Ascending aorta (tissue), 2 donors: ENCODE data around the gene BANP. TPM values are rescaled to one million over a fixed set of nuclear protein-coding genes. Genes with fewer than 3 reads are reported as not detected.
"Not testable (repeated sequence)": the region's sequence is repeated elsewhere in the genome, so short reads cannot be mapped to it uniquely, and the experiment has no call there.

Experiments used
- DNase-seq, 2 donors: peaks; one replicate each; pipeline ENCODE4 v3.0.0-alpha.2; 2019; ENCODE audit warnings: low spot score in 2 of 2
- H3K27ac ChIP-seq, 2 donors: fragments of 200-600 bp; sonication (generic); one replicate each; pipeline ENCODE4 v1.5.1; 2016 to 2017; ENCODE audit warnings: mild to moderate bottlenecking in 1 of 2
- H3K27me3 ChIP-seq: fragments of 200-600 bp; sonication (generic); one replicate; pipeline ENCODE4 v1.5.1; 2017
- H3K36me3 ChIP-seq, 2 donors: fragments of 200-600 bp; sonication (generic); one replicate each; pipeline ENCODE4 v1.5.1; 2016
- H3K4me1 ChIP-seq, 2 donors: fragments of 200-600 bp; sonication (generic); one replicate each; pipeline ENCODE4 v1.5.1; 2016 to 2017; ENCODE audit warnings: mild to moderate bottlenecking in 1 of 2
- H3K4me3 ChIP-seq, 2 donors: fragments of 200-600 bp; sonication (generic); one replicate each; pipeline ENCODE4 v1.5.1; 2016 to 2017; ENCODE audit warnings: mild to moderate bottlenecking in 1 of 2
- H3K9me3 ChIP-seq, 2 donors: fragments of 200-600 bp; sonication (generic); one replicate each; pipeline ENCODE4 v1.5.1; 2016
- CTCF ChIP-seq, 3 experiments: fragments of 200-600 bp in 2 of 3; fragments of 450-650 bp in 1 of 3; sonication (generic) in 2 of 3; IDR thresholded peaks; one replicate each; pipeline ENCODE4 v1.5.1; 2016 to 2019; ENCODE audit warnings: antibody characterized with exemption in 3 of 3, mild to moderate bottlenecking in 1 of 3, moderate library complexity in 1 of 3
- intact Hi-C: fragments of 100-400 bp; cut with DNase I; formaldehyde crosslinking; loops from one replicate; pipeline ENCODE4 v1.15.1; 2023
- total RNA-seq: library from RNA; depleted of rRNA; stranded (reverse); fragments of >200 nt; gene quantifications from one replicate; pipeline ENCODE4 v1.1.0, GENCODE V29; 2016

Gene BANP
- total RNA-seq, 1 donor from 2014 or later: 23.4 TPM

- peaks cover 13 to 26% of the 10 kb centered on the region in 2 donors for H3K36me3 ChIP-seq
- TF ChIP-seq CTCF (IDR thresholded peaks at IDR 0.05): no peak
- peak in 1 of 2 donors; percentile 55 for DNase-seq
- no peaks in the 10 kb centered on the region for H3K9me3 ChIP-seq
- no peak overlapping the region for H3K27ac ChIP-seq
- intact Hi-C loops: loop anchor here (10.0 kb wide), 2 partner anchors 452 to 582 kb away; no protein-coding TSS in a partner anchor
- no peak overlapping the region for H3K4me3 ChIP-seq
- no peaks in the 10 kb centered on the region for H3K27me3 ChIP-seq
- H3K4me1 ChIP-seq: no peaks in the 10 kb centered on the region
These were observed 31.4 kb downstream of the BANP start for GRCh38 chr16:87982581-87983041.

GRCh38 chr16:87983072-87983736 lies 32.0 kb downstream of the BANP start:
- not testable (repeated sequence) for H3K9me3 ChIP-seq, H3K27me3 ChIP-seq, H3K4me1 ChIP-seq, H3K4me3 ChIP-seq, H3K27ac ChIP-seq
- intact Hi-C loops: loop anchor here (10.0 kb wide), 2 partner anchors 452 to 582 kb away; no protein-coding TSS in a partner anchor
- TF ChIP-seq CTCF (IDR thresholded peaks at IDR 0.05): peak in 1 of 3 experiments; percentile 41
- peak in 1 of 2 donors; percentile 46 for DNase-seq
- peaks cover 13 to 26% of the 10 kb centered on the region in 2 donors for H3K36me3 ChIP-seq

- peaks cover 17 to 26% of the 10 kb centered on the region in 2 donors for H3K36me3 ChIP-seq
- H3K4me3 ChIP-seq, H3K9me3 ChIP-seq, H3K27me3 ChIP-seq, H3K27ac ChIP-seq, H3K4me1 ChIP-seq: not testable (repeated sequence)
- intact Hi-C loops: loop anchor here (10.0 kb wide), 2 partner anchors 451 to 581 kb away; no protein-coding TSS in a partner anchor
- peak in 1 of 2 donors; percentile 38 for DNase-seq
These were observed 32.5 kb downstream of the BANP start for GRCh38 chr16:87983737-87984097.

- not testable (repeated sequence) for H3K9me3 ChIP-seq, H3K4me3 ChIP-seq, H3K4me1 ChIP-seq, H3K27me3 ChIP-seq, H3K27ac ChIP-seq
- peaks cover 17 to 26% of the 10 kb centered on the region in 2 donors for H3K36me3 ChIP-seq
- DNase-seq: peak in 1 of 2 donors; percentile 33
- intact Hi-C loops: loop anchor here (10.0 kb wide), 2 partner anchors 451 to 581 kb away; no protein-coding TSS in a partner anchor
These were observed 32.9 kb downstream of the BANP start for GRCh38 chr16:87984180-87984579.

GRCh38 chr16:87984632-87985267 lies 33.5 kb downstream of the BANP start:
- H3K27me3 ChIP-seq: no peaks in the 10 kb centered on the region
- H3K36me3 ChIP-seq: peaks cover 17 to 26% of the 10 kb centered on the region in 2 donors
- H3K4me1 ChIP-seq: no peaks in the 10 kb centered on the region
- no peak overlapping the region for H3K27ac ChIP-seq
- peak in 1 of 2 donors; percentile 52 for DNase-seq
- intact Hi-C loops: loop anchor here (10.0 kb wide), 2 partner anchors 450 to 580 kb away; no protein-coding TSS in a partner anchor
- H3K9me3 ChIP-seq: no peaks in the 10 kb centered on the region
- TF ChIP-seq CTCF (IDR thresholded peaks at IDR 0.05): no peak
- H3K4me3 ChIP-seq: no peak overlapping the region

- H3K27me3 ChIP-seq, H3K27ac ChIP-seq, H3K4me1 ChIP-seq, H3K4me3 ChIP-seq, H3K9me3 ChIP-seq: not testable (repeated sequence)
- H3K36me3 ChIP-seq: peaks cover 17 to 26% of the 10 kb centered on the region in 2 donors
- DNase-seq: peak in 1 of 2 donors; percentile 51
- intact Hi-C loops: loop anchor here (10.0 kb wide), 2 partner anchors 449 to 579 kb away; no protein-coding TSS in a partner anchor
These were observed 34.3 kb downstream of the BANP start for GRCh38 chr16:87985493-87985892.

GRCh38 chr16:87986361-87986849 lies 35.2 kb downstream of the BANP start:
- H3K27me3 ChIP-seq, H3K4me3 ChIP-seq, H3K4me1 ChIP-seq, H3K9me3 ChIP-seq, H3K27ac ChIP-seq: not testable (repeated sequence)
- peak in 1 of 2 donors; percentile 48 for DNase-seq
- intact Hi-C loops: loop anchor here (10.0 kb wide), 2 partner anchors 448 to 578 kb away; no protein-coding TSS in a partner anchor
- H3K36me3 ChIP-seq: peaks cover 15 to 21% of the 10 kb centered on the region in 2 donors

GRCh38 chr16:87988596-87988995 lies 37.4 kb downstream of the BANP start:
- intact Hi-C loops: loop anchor here (10.0 kb wide), 2 partner anchors 446 to 576 kb away; no protein-coding TSS in a partner anchor
- DNase-seq: peak in 1 of 2 donors; percentile 56
- H3K27ac ChIP-seq, H3K9me3 ChIP-seq, H3K4me1 ChIP-seq, H3K27me3 ChIP-seq, H3K4me3 ChIP-seq: not testable (repeated sequence)
- peaks cover 14 to 15% of the 10 kb centered on the region in 2 donors for H3K36me3 ChIP-seq

GRCh38 chr16:87990254-87990653 lies 39.0 kb downstream of the BANP start:
- H3K4me1 ChIP-seq, H3K27ac ChIP-seq, H3K36me3 ChIP-seq, DNase-seq, H3K9me3 ChIP-seq, H3K27me3 ChIP-seq, H3K4me3 ChIP-seq, intact Hi-C loops: not testable (repeated sequence)

- H3K4me3 ChIP-seq, H3K4me1 ChIP-seq, H3K27ac ChIP-seq, DNase-seq, intact Hi-C loops, H3K27me3 ChIP-seq, H3K9me3 ChIP-seq, H3K36me3 ChIP-seq: not testable (repeated sequence)
These were observed 40.9 kb downstream of the BANP start for GRCh38 chr16:87992142-87992541.
